ENCODE data around the gene PRR33. TPM values are rescaled to one million over a fixed set of nuclear protein-coding genes. Genes with fewer than 3 reads are reported as not detected.

Gene PRR33
- total RNA-seq, 2 donors from 2014 or later = not detected

- ATAC-seq = no peak
- Histone ChIP-seq H3K4me3 (no peak overlapping the region), H3K27me3 (no peaks in the 10 kb centered on the region), H3K36me3 (replicated peaks in 1 of 2; ENCODE audit: insufficient read depth in 1 of 2, low read depth in 2 of 2) (no peaks in the 10 kb centered on the region), H3K4me1 (peaks cover 33% of the 10 kb centered on the region), H3K9me3 (no peaks in the 10 kb centered on the region), H3K27ac (no peak overlapping the region)
- intact Hi-C loops (cut with DNase I) = no loop called here
- TF ChIP-seq POLR2A (IDR thresholded peaks at IDR 0.05) = no peak
- TF ChIP-seq, protein P1, sequence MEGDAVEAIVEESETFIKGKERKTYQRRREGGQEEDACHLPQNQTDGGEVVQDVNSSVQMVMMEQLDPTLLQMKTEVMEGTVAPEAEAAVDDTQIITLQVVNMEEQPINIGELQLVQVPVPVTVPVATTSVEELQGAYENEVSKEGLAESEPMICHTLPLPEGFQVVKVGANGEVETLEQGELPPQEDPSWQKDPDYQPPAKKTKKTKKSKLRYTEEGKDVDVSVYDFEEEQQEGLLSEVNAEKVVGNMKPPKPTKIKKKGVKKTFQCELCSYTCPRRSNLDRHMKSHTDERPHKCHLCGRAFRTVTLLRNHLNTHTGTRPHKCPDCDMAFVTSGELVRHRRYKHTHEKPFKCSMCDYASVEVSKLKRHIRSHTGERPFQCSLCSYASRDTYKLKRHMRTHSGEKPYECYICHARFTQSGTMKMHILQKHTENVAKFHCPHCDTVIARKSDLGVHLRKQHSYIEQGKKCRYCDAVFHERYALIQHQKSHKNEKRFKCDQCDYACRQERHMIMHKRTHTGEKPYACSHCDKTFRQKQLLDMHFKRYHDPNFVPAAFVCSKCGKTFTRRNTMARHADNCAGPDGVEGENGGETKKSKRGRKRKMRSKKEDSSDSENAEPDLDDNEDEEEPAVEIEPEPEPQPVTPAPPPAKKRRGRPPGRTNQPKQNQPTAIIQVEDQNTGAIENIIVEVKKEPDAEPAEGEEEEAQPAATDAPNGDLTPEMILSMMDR (IDR thresholded peaks at IDR 0.05) = no peak
- peak in 1 of 4 donors; percentile 1 for DNase-seq
- 59% methylated on average over 11 of the region's 11 CpGs for WGBS, 2 donors
These were observed 18.5 kb downstream of the PRR33 start for GRCh38 chr11:1873048-1873812.

GRCh38 chr11:1872267-1872985 is 19.3 kb downstream of the PRR33 start:
- Histone ChIP-seq H3K27me3 (no peaks in the 10 kb centered on the region), H3K36me3 (replicated peaks in 1 of 2; ENCODE audit: insufficient read depth in 1 of 2, low read depth in 2 of 2) (no peaks in the 10 kb centered on the region), H3K27ac (no peak overlapping the region), H3K4me3 (no peak overlapping the region), H3K4me1 (peaks cover 31% of the 10 kb centered on the region), H3K9me3 (no peaks in the 10 kb centered on the region)
- ATAC-seq (no peak), DNase-seq (no peak)
- intact Hi-C loops (cut with DNase I) = no loop called here
- 80 to 87% methylated on average over 11 to 23 of the region's 25 CpGs for WGBS, 2 donors
- TF ChIP-seq, protein P1 (IDR thresholded peaks at IDR 0.05) = no peak
- TF ChIP-seq POLR2A (IDR thresholded peaks at IDR 0.05) = no peak

- 72% methylated on average over 13 of the region's 15 CpGs; no CpG with 5 or more reads in 1 of the 2 donors for WGBS, 2 donors
- ATAC-seq (no peak), DNase-seq (no peak)
- Histone ChIP-seq H3K9me3 (no peaks in the 10 kb centered on the region), H3K36me3 (replicated peaks in 1 of 2; ENCODE audit: insufficient read depth in 1 of 2, low read depth in 2 of 2) (no peaks in the 10 kb centered on the region), H3K4me3 (no peak overlapping the region), H3K27me3 (no peaks in the 10 kb centered on the region), H3K27ac (peak overlapping the region in 1 of 4 donors; percentile 42), H3K4me1 (peaks cover 23% of the 10 kb centered on the region)
- TF ChIP-seq, protein P1 (IDR thresholded peaks at IDR 0.05) = no peak
- no peak for TF ChIP-seq POLR2A (IDR thresholded peaks at IDR 0.05)
- intact Hi-C loops (cut with DNase I) = no loop called here
These were observed 20.2 kb downstream of the PRR33 start for GRCh38 chr11:1871531-1871930.

GRCh38 chr11:1870721-1871466 is 20.8 kb downstream of the PRR33 start:
- H3K4me3 ChIP-seq = no peak overlapping the region

More at GRCh38 chr11:1870721-1871466, 20.8 kb downstream of the PRR33 start:
- no peak for TF ChIP-seq POLR2A (IDR thresholded peaks at IDR 0.05)
- TF ChIP-seq, protein P1 (IDR thresholded peaks at IDR 0.05) = no peak
- intact Hi-C loops (cut with DNase I) = no loop called here
- peak overlapping the region in 1 of 4 donors; percentile 42 for H3K27ac ChIP-seq
- H3K36me3 ChIP-seq (replicated peaks in 1 of 2; ENCODE audit: insufficient read depth in 1 of 2, low read depth in 2 of 2) = no peaks in the 10 kb centered on the region
- H3K9me3 ChIP-seq = no peaks in the 10 kb centered on the region
- peaks cover 16% of the 10 kb centered on the region for H3K4me1 ChIP-seq
- DNase-seq = peak; percentile 64 to 76 (median 74)
- H3K27me3 ChIP-seq = no peaks in the 10 kb centered on the region
- WGBS, 2 donors = 41 to 43% methylated on average over 48 to 50 of the region's 50 CpGs
- ATAC-seq = peak; percentile 76
